ENCODE measurements around the gene IGLL5. TPM values are rescaled to one million over a fixed set of nuclear protein-coding genes. Genes with fewer than 3 reads are reported as not detected.

IGLL5 gene
- total and polyA plus RNA-seq, 2 of the 13 experiments (the other 11 are each of a cell fraction or from before 2014, with no cell fraction given): not detected

- TF ChIP-seq PRDM10 (CRISPR knock-in tag; IDR thresholded peaks at IDR 0.05; ENCODE audit: low read depth) (no peak), THRA (CRISPR knock-in tag; IDR thresholded peaks at IDR 0.05; ENCODE audit: borderline replicate concordance) (no peak), BCL3 (CRISPR knock-in tag; IDR thresholded peaks at IDR 0.05) (no peak)
Observed at GRCh38 chr22:22880645-22881044, 7.0 kb upstream of the IGLL5 start (continued).

- no TSS peak for BruUV-seq (replicated peaks)
- TF ChIP-seq CEBPG (CRISPR knock-in tag; IDR thresholded peaks at IDR 0.05) (no peak), MYC (CRISPR knock-in tag; IDR thresholded peaks at IDR 0.05; ENCODE audit: borderline replicate concordance) (no peak), BATF2 (CRISPR knock-in tag; IDR thresholded peaks at IDR 0.05) (no peak), ZUFSP (CRISPR knock-in tag; IDR thresholded peaks at IDR 0.05; ENCODE audit: borderline replicate concordance) (no peak)
- Histone ChIP-seq H3K9ac (ENCODE audit: insufficient read depth, low read depth, low read length) (no peak overlapping the region), H3K4me2 (ENCODE audit: low read depth, low read length) (no peak overlapping the region), H3K79me2 (ENCODE audit: insufficient read depth, low read length) (no peaks in the 10 kb centered on the region), H3K4me1 (ENCODE audit: insufficient read depth, low read length) (no peaks in the 10 kb centered on the region), H3K9me3 (ENCODE audit: low read length) (no peaks in the 10 kb centered on the region), H3K27me3 (ENCODE audit: control insufficient read depth in 1 of 2, insufficient read depth in 2 of 2, low read length in 2 of 2) (peaks cover 0 to 20% of the 10 kb centered on the region in 2 experiments; a peak in 3 of 5 replicates), H2AFZ (ENCODE audit: low read length) (no peak overlapping the region), H3K36me3 (replicated peaks in 1 of 2; ENCODE audit: control insufficient read depth in 1 of 2, insufficient read depth in 2 of 2, low read length in 2 of 2) (no peaks in the 10 kb centered on the region), H4K20me1 (ENCODE audit: insufficient read depth, low read length) (no peaks in the 10 kb centered on the region), H3K4me3 (replicated peaks in 1 of 3; ENCODE audit: insufficient read depth in 1 of 3, low read depth in 2 of 3, low read length in 3 of 3) (no peak overlapping the region), H3K27ac (ENCODE audit: extremely low read length, insufficient read depth, low read length) (no peak overlapping the region)
- in situ Hi-C loops (cut with HindIII; ENCODE audit: extremely low pct_ligation_motif_present, low pct_unique_long_range_greater_than_20kb): loop anchor here (5.0 to 10.0 kb wide), 2 partner anchors 34 to 127 kb away; no protein-coding TSS in a partner anchor
- ATAC-seq (no peak), FAIRE-seq (no peak), DNase-seq (ENCODE audit: low spot score) (no peak)
- intact Hi-C loops (cut with micrococcal nuclease; ENCODE audit: unreplicated experiment): no loop called here
- CTCF ChIA-PET (ENCODE audit: low intra/inter-chr PET ratio, low total read pairs): no interaction called here
- 13% methylated on average over 8 of the region's 10 CpGs for WGBS (ENCODE audit: low lambda C conversion rate)
- POLR2A ChIA-PET: no interaction called here
Observed at GRCh38 chr22:22881116-22882000, 6.3 kb upstream of the IGLL5 start.
